Hepatocyte (in vitro differentiated cells): Measurements from ENCODE around the gene EXOC5.

ENCODE experiments used
- CTCF ChIP-seq: fragments of 200-600 bp; sonication (generic); IDR thresholded peaks from 2 replicates; pipeline ENCODE4 v1.5.1; 2016; ENCODE audit warnings: antibody characterized with exemption, mild to moderate bottlenecking; ENCODE audit not compliant: poor library complexity
- EZH2 ChIP-seq: fragments of 200-600 bp; sonication (generic); IDR thresholded peaks from 2 replicates; pipeline ENCODE4 v1.6.1; 2016; ENCODE audit warnings: antibody characterized with exemption, mild to moderate bottlenecking, borderline replicate concordance
- EZH2phosphoT487 ChIP-seq: fragments of 200-600 bp; sonication (generic); IDR thresholded peaks from one replicate; pipeline ENCODE4 v1.6.1; 2018; ENCODE audit warnings: antibody characterized with exemption, mild to moderate bottlenecking, low read depth, moderate library complexity; ENCODE audit not compliant: unreplicated experiment, severe bottlenecking

GRCh38 chr14:57246933-57247657 is 21.6 kb downstream of the EXOC5 start:
- TF ChIP-seq CTCF, result no peak
- TF ChIP-seq EZH2phosphoT487, result no peak
- TF ChIP-seq EZH2, result no peak
